GM18909 (cell line): ENCODE measurements around the gene SLC19A1.

Experiments used
- ATAC-seq: cut with Tn5 transposase; IDR thresholded peaks from one replicate; pipeline ENCODE4 v1.9.1; 2021; ENCODE audit warnings: mild to moderate bottlenecking; ENCODE audit not compliant: unreplicated experiment, poor library complexity

Gene SLC19A1

GRCh38 chr21:45546636-45547544, 4.7 kb upstream of the SLC19A1 start:
- ATAC-seq = no peak

- ATAC-seq = no peak
Measured at GRCh38 chr21:45545691-45546531, 3.7 kb upstream of the SLC19A1 start.

- ATAC-seq = no peak
Measured at GRCh38 chr21:45545236-45545570, 3.0 kb upstream of the SLC19A1 start.

- no peak for ATAC-seq
Measured at GRCh38 chr21:45544449-45545235, 2.4 kb upstream of the SLC19A1 start.

- no peak for ATAC-seq
Measured at GRCh38 chr21:45543710-45544448, 1.6 kb upstream of the SLC19A1 start.

GRCh38 chr21:45543371-45543709, 1.1 kb upstream of the SLC19A1 start:
- ATAC-seq = no peak

- no peak for ATAC-seq
Measured at GRCh38 chr21:45542667-45543370, 579 bp upstream of the SLC19A1 start.

- ATAC-seq = no peak
Measured at GRCh38 chr21:45541221-45542039, 810 bp downstream of the SLC19A1 start.

GRCh38 chr21:45540601-45540970, 1.7 kb downstream of the SLC19A1 start:
- ATAC-seq = no peak

- no peak for ATAC-seq
Measured at GRCh38 chr21:45539796-45540600, 2.2 kb downstream of the SLC19A1 start.

GRCh38 chr21:45539046-45539795, 3.0 kb downstream of the SLC19A1 start:
- no peak for ATAC-seq

- ATAC-seq = no peak
Measured at GRCh38 chr21:45538381-45539045, 3.7 kb downstream of the SLC19A1 start.

GRCh38 chr21:45537746-45538291, 4.4 kb downstream of the SLC19A1 start:
- ATAC-seq = no peak

GRCh38 chr21:45537111-45537745, 5.0 kb downstream of the SLC19A1 start:
- no peak for ATAC-seq

- ATAC-seq = no peak
Measured at GRCh38 chr21:45536301-45537081, 5.7 kb downstream of the SLC19A1 start.
